GM23248 (cell line): ENCODE data around the gene BNIP3.

Experiments used
- EZH2 ChIP-seq: fragments of 200-600 bp; sonication (generic); IDR thresholded peaks from 2 replicates; pipeline ENCODE4 v1.6.1; 2018; ENCODE audit warnings: antibody characterized with exemption, mild to moderate bottlenecking; ENCODE audit not compliant: insufficient read depth, poor library complexity, severe bottlenecking
- EZH2phosphoT487 ChIP-seq: fragments of 200-600 bp; sonication (generic); IDR thresholded peaks from 2 replicates; pipeline ENCODE4 v1.6.1; 2018; ENCODE audit warnings: antibody characterized with exemption, moderate library complexity, mild to moderate bottlenecking, low read depth; ENCODE audit not compliant: insufficient read depth

GRCh38 chr10:131936294-131936693 lies 45.4 kb downstream of the BNIP3 start:
- TF ChIP-seq EZH2 (no peak), EZH2phosphoT487 (no peak)
